NK-92 treated with Interleukin-12 subunit alpha and Interleukin-12 subunit beta, amount 100 ng/mL, for 24 hours (cell line): ENCODE measurements around the gene SLC6A6.
A peak's percentile ranks its signal among the peaks of the same experiment; 100 is the strongest.
"Not testable (repeated sequence)": the region's sequence is repeated elsewhere in the genome, so short reads cannot be mapped to it uniquely, and the experiment has no call there.

ENCODE experiments used
- DNase-seq: peaks from one replicate; lab custom pipeline; 2025; lab: John Stamatoyannopoulos, UW

Gene SLC6A6

GRCh38 chr3:14508966-14509795 lies 106.8 kb downstream of the SLC6A6 start:
- peak; percentile 53 for DNase-seq

GRCh38 chr3:14509796-14510100 lies 107.3 kb downstream of the SLC6A6 start:
- no peak for DNase-seq

- DNase-seq = no peak
These were observed 108.6 kb downstream of the SLC6A6 start for GRCh38 chr3:14510838-14511622.

GRCh38 chr3:14511623-14512280 lies 109.3 kb downstream of the SLC6A6 start:
- no peak for DNase-seq

GRCh38 chr3:14512281-14512941 lies 110.0 kb downstream of the SLC6A6 start:
- no peak for DNase-seq

- no peak for DNase-seq
These were observed 110.5 kb downstream of the SLC6A6 start for GRCh38 chr3:14512942-14513327.

- DNase-seq = no peak
These were observed 111.3 kb downstream of the SLC6A6 start for GRCh38 chr3:14513566-14514322.

- no peak for DNase-seq
These were observed 111.9 kb downstream of the SLC6A6 start for GRCh38 chr3:14514323-14514720.

- not testable (repeated sequence) for DNase-seq
These were observed 113.1 kb downstream of the SLC6A6 start for GRCh38 chr3:14515526-14515925.

GRCh38 chr3:14516738-14517345 lies 114.4 kb downstream of the SLC6A6 start:
- no peak for DNase-seq

- no peak for DNase-seq
These were observed 115.4 kb downstream of the SLC6A6 start for GRCh38 chr3:14517601-14518431.

- DNase-seq = no peak
These were observed 116.0 kb downstream of the SLC6A6 start for GRCh38 chr3:14518432-14518802.

- DNase-seq = no peak
These were observed 116.5 kb downstream of the SLC6A6 start for GRCh38 chr3:14518893-14519292.

GRCh38 chr3:14519406-14519805 lies 117.0 kb downstream of the SLC6A6 start:
- no peak for DNase-seq

GRCh38 chr3:14520149-14520548 lies 117.7 kb downstream of the SLC6A6 start:
- no peak for DNase-seq

GRCh38 chr3:14520967-14521366 lies 118.6 kb downstream of the SLC6A6 start:
- no peak for DNase-seq

- DNase-seq = no peak
These were observed 119.2 kb downstream of the SLC6A6 start for GRCh38 chr3:14521611-14522010.

- DNase-seq = no peak
These were observed 119.8 kb downstream of the SLC6A6 start for GRCh38 chr3:14522129-14522691.

GRCh38 chr3:14522768-14523167 lies 120.4 kb downstream of the SLC6A6 start:
- no peak for DNase-seq

GRCh38 chr3:14523792-14524191 lies 121.4 kb downstream of the SLC6A6 start:
- DNase-seq = no peak
